Measurements from ENCODE around the gene CAPNS2.

The CAPNS2 gene

GRCh38 chr16:55577887-55578286 lies 11.4 kb downstream of the CAPNS2 start:
- Histone ChIP-seq H3K79me2 (ENCODE audit: control insufficient read depth, low read length) (no peaks in the 10 kb centered on the region), H3K9me2 (replicated peaks; ENCODE audit: control insufficient read depth, low read length) (no peaks in the 10 kb centered on the region), H3K4me3 (ENCODE audit: low read length) (no peak overlapping the region), H3K9me3 (ENCODE audit: control insufficient read depth, insufficient read depth, low read length) (no peaks in the 10 kb centered on the region), H3K4me2 (ENCODE audit: low read length) (no peak overlapping the region), H3F3A (ENCODE audit: control insufficient read depth, insufficient read depth) (no peaks in the 10 kb centered on the region), H4K20me1 (ENCODE audit: control insufficient read depth, insufficient read depth, low read depth, low read length) (no peaks in the 10 kb centered on the region), H3K4me1 (ENCODE audit: control insufficient read depth, low read length) (no peaks in the 10 kb centered on the region), H3K36me3 (ENCODE audit: control insufficient read depth, low read length) (no peaks in the 10 kb centered on the region), H3K27ac (ENCODE audit: low read depth, low read length) (no peak overlapping the region), H3K27me3 (ENCODE audit: control insufficient read depth, low read length) (0 out of 2 replicates have a peak, but pooled peaks cover 3% of the 10 kb centered on the region)
- TF ChIP-seq EZH2phosphoT487 (IDR thresholded peaks at IDR 0.05; ENCODE audit: borderline replicate concordance, low read length) (no peak), CTCF (IDR thresholded peaks at IDR 0.05; ENCODE audit: low read depth, low read length, poor library complexity, severe bottlenecking) (no peak)

- Histone ChIP-seq H4K20me1 (ENCODE audit: control insufficient read depth, insufficient read depth, low read depth, low read length) (no peaks in the 10 kb centered on the region), H3K79me2 (ENCODE audit: control insufficient read depth, low read length) (no peaks in the 10 kb centered on the region)
These were observed 19.1 kb downstream of the CAPNS2 start for GRCh38 chr16:55585631-55586030.

GRCh38 chr16:55588799-55589198 lies 22.3 kb downstream of the CAPNS2 start:
- H3K27me3 ChIP-seq (ENCODE audit: control insufficient read depth, low read length): no peaks in the 10 kb centered on the region
- H3K4me2 ChIP-seq (ENCODE audit: low read length): no peak overlapping the region
- H3K9me2 ChIP-seq (replicated peaks; ENCODE audit: control insufficient read depth, low read length): no peaks in the 10 kb centered on the region
- no peak overlapping the region for H3K4me3 ChIP-seq (ENCODE audit: low read length)
- H4K20me1 ChIP-seq (ENCODE audit: control insufficient read depth, insufficient read depth, low read depth, low read length): no peaks in the 10 kb centered on the region
- no peak for TF ChIP-seq CTCF (IDR thresholded peaks at IDR 0.05; ENCODE audit: low read depth, low read length, poor library complexity, severe bottlenecking)
- TF ChIP-seq EZH2phosphoT487 (IDR thresholded peaks at IDR 0.05; ENCODE audit: borderline replicate concordance, low read length): no peak
- H3K4me1 ChIP-seq (ENCODE audit: control insufficient read depth, low read length): no peaks in the 10 kb centered on the region
- no peaks in the 10 kb centered on the region for H3K36me3 ChIP-seq (ENCODE audit: control insufficient read depth, low read length)
- no peaks in the 10 kb centered on the region for H3F3A ChIP-seq (ENCODE audit: control insufficient read depth, insufficient read depth)
- H3K27ac ChIP-seq (ENCODE audit: low read depth, low read length): no peak overlapping the region
- H3K79me2 ChIP-seq (ENCODE audit: control insufficient read depth, low read length): no peaks in the 10 kb centered on the region
- H3K9me3 ChIP-seq (ENCODE audit: control insufficient read depth, insufficient read depth, low read length): no peaks in the 10 kb centered on the region

More at GRCh38 chr16:55585631-55586030, 19.1 kb downstream of the CAPNS2 start:
- H3K27ac ChIP-seq (ENCODE audit: low read depth, low read length): no peak overlapping the region
- H3K4me1 ChIP-seq (ENCODE audit: control insufficient read depth, low read length): no peaks in the 10 kb centered on the region
- no peaks in the 10 kb centered on the region for H3K9me3 ChIP-seq (ENCODE audit: control insufficient read depth, insufficient read depth, low read length)
- TF ChIP-seq CTCF (IDR thresholded peaks at IDR 0.05; ENCODE audit: low read depth, low read length, poor library complexity, severe bottlenecking): no peak
- no peak overlapping the region for H3K4me3 ChIP-seq (ENCODE audit: low read length)
- no peak overlapping the region for H3K4me2 ChIP-seq (ENCODE audit: low read length)
- no peaks in the 10 kb centered on the region for H3K27me3 ChIP-seq (ENCODE audit: control insufficient read depth, low read length)
- no peaks in the 10 kb centered on the region for H3F3A ChIP-seq (ENCODE audit: control insufficient read depth, insufficient read depth)
- H3K9me2 ChIP-seq (replicated peaks; ENCODE audit: control insufficient read depth, low read length): no peaks in the 10 kb centered on the region
- no peaks in the 10 kb centered on the region for H3K36me3 ChIP-seq (ENCODE audit: control insufficient read depth, low read length)

GRCh38 chr16:55592306-55592705 lies 25.8 kb downstream of the CAPNS2 start:
- H3K4me3 ChIP-seq (ENCODE audit: low read length): no peak overlapping the region
- H3K9me3 ChIP-seq (ENCODE audit: control insufficient read depth, insufficient read depth, low read length): no peaks in the 10 kb centered on the region
- no peaks in the 10 kb centered on the region for H3K4me1 ChIP-seq (ENCODE audit: control insufficient read depth, low read length)
- H3K36me3 ChIP-seq (ENCODE audit: control insufficient read depth, low read length): no peaks in the 10 kb centered on the region
- H3K27ac ChIP-seq (ENCODE audit: low read depth, low read length): no peak overlapping the region
- no peaks in the 10 kb centered on the region for H3K79me2 ChIP-seq (ENCODE audit: control insufficient read depth, low read length)
- no peaks in the 10 kb centered on the region for H4K20me1 ChIP-seq (ENCODE audit: control insufficient read depth, insufficient read depth, low read depth, low read length)
- H3K27me3 ChIP-seq (ENCODE audit: control insufficient read depth, low read length): no peaks in the 10 kb centered on the region
- TF ChIP-seq CTCF (IDR thresholded peaks at IDR 0.05; ENCODE audit: low read depth, low read length, poor library complexity, severe bottlenecking): no peak
- no peaks in the 10 kb centered on the region for H3K9me2 ChIP-seq (replicated peaks; ENCODE audit: control insufficient read depth, low read length)
- no peak overlapping the region for H3K4me2 ChIP-seq (ENCODE audit: low read length)
- H3F3A ChIP-seq (ENCODE audit: control insufficient read depth, insufficient read depth): no peaks in the 10 kb centered on the region

All from DOHH2 (cell line).